Omental fat pad (tissue), 4 donors: ENCODE measurements around the gene SFXN5. TPM values are rescaled to one million over a fixed set of nuclear protein-coding genes. Genes with fewer than 3 reads are reported as not detected.

Experiments used
- ATAC-seq: fragments of 150-250 bp; one replicate; pipeline ENCODE4 v1.9.1; 2016; ENCODE audit warnings: mild to moderate bottlenecking, moderate library complexity; ENCODE audit not compliant: low FRiP score
- DNase-seq: peaks from one replicate; pipeline ENCODE4 v3.0.0-alpha.2; 2019; ENCODE audit warnings: low spot score
- total RNA-seq, 4 donors: library from RNA; depleted of rRNA; stranded (reverse); fragments of >200 nt; gene quantifications; one replicate each; pipeline ENCODE4 v1.1.0, GENCODE V29; 2016
- TF ChIP-seq, protein P1 (sequence below), 3 donors: fragments of 450-650 bp; IDR thresholded peaks; one replicate each; pipeline ENCODE4 v1.5.1; 2016 to 2017; ENCODE audit warnings: antibody characterized with exemption in 3 of 3, mild to moderate bottlenecking in 3 of 3, moderate library complexity in 2 of 3

Gene SFXN5
- total RNA-seq, 4 donors from 2014 or later: 5.1 to 15.6 (median 9.4) TPM

DNA sequence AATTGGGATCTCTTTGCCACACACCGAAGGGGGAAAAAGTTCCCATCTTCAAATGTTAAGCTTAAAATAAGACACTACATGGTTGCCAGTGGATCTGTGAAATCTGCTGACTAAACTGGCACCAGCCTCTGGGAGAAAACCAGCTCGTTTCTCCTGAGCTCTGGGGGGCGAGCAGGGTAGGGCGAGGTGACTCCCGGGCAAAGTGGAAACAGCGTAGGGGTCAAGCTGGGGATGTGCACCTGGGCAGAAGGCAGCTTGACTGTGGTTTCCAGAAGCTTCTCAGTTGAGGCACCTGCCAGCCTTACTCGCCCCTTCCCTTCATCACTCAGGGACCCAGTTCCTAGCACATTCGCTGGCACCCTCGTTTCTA lies 62.8 kb downstream of the SFXN5 start:
- TF ChIP-seq, protein P1, sequence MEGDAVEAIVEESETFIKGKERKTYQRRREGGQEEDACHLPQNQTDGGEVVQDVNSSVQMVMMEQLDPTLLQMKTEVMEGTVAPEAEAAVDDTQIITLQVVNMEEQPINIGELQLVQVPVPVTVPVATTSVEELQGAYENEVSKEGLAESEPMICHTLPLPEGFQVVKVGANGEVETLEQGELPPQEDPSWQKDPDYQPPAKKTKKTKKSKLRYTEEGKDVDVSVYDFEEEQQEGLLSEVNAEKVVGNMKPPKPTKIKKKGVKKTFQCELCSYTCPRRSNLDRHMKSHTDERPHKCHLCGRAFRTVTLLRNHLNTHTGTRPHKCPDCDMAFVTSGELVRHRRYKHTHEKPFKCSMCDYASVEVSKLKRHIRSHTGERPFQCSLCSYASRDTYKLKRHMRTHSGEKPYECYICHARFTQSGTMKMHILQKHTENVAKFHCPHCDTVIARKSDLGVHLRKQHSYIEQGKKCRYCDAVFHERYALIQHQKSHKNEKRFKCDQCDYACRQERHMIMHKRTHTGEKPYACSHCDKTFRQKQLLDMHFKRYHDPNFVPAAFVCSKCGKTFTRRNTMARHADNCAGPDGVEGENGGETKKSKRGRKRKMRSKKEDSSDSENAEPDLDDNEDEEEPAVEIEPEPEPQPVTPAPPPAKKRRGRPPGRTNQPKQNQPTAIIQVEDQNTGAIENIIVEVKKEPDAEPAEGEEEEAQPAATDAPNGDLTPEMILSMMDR (IDR thresholded peaks at IDR 0.05): no peak
- DNase-seq (no peak), ATAC-seq (no peak)

DNA sequence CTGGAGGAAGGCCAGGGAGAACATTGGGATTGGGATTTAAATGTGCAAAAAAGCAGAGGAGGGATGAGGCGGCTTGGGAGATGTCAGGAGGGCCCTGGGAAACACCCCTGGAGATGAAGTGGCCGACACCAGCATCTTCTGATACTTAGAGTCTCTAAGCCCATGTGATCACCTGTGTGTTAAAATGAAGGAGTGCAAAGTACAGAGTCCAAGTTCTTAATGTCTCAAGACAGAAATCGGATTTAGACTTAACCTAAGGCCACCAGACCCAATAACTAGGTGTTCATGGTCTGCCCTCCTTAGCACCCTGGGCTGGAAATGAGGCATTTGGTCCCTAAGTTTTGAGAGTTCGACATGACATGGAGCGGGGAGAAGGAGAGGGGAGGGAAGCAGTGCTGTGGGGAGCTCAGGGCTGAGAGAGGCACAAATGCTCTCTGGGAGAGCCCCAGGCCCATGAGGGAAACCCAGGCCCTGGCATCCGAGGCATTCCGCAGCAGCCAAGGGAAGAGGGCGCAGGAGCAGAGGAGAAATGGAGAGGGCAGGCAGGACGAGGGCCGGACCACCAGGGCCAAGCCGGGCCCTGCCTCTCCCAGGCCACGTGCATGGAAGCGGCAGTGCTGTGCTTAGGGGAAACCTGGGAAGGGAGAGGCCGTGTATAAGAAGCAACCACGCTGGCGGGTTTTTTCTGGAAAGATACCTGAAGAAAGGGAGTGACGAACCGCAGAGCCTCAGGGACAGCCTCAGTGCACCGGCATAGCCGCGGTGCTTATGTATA lies 63.3 kb downstream of the SFXN5 start:
- ATAC-seq (no peak), DNase-seq (no peak)

DNA sequence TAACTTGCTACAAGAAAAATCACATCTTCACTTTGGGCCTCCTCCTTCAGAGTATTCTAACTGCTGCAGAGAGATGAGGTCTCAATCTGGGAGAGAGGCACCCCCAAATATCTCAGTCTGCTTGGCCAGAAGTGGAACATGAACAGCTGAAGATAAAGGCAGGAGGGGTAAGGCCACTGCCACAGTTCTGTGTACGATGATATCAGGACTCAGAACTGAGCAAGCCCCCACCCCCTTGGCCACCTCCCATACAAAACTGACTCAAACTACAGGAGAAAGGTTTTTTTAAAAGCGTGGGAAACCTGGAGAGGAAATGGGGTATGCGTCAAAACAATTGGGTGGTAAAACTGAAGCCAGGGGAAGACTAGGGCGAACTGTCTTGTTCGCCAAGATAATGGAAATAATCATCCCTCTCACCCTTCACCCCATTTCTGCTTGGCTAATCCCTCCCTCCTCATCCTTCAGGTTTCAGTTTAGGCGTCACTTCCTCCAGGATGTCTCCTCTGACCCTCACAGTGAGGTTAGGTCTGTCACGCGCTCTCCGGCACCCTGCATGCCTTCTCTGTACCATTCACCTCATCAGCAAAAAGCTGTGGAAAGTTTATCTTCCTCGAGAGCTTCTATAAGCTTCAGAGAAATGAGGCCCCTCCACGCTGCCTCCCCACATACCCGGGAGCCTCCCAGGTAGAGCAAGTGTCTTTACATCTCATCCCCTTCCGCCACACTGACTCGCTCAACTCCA lies 64.4 kb downstream of the SFXN5 start:
- DNase-seq: no peak
- ATAC-seq: no peak
- TF ChIP-seq, protein P1 (IDR thresholded peaks at IDR 0.05): no peak

More for the DNA sequence above, 63.3 kb downstream of the SFXN5 start:
- TF ChIP-seq, protein P1 (IDR thresholded peaks at IDR 0.05): no peak

DNA sequence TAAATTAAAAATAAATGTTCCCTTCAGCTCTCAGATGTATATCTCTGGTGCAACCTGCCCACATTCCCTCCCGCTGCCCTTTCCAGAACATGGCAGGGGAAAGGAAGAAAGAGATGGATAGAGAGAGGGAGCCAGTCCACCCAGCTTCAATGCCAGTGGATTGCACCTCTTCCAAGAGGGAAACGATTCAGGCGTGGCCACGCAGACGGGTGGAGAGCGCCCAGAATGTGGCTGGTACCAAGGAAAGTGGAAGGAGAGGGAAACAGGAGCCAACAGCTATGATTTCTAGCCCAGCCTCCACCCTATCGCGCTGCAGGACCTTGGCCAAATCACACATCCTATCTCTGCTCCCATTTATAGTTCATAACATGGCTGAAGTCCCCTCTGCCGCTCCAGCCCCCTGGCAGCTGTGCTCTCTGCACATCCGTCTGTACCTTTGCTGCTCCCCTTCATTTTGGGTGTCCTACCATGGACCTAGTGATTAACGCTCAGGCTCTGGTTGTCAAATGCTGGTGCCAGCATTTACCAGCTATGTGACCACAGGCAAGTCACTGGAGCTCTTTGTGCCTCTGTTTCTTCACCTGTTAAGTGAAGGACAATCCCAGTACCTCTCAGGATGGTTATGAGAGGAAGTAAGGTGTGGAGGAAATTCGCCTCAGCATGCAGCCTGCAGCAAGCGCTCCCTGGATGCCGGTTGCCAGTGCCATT lies 66.5 kb downstream of the SFXN5 start:
- TF ChIP-seq, protein P1 (IDR thresholded peaks at IDR 0.05): no peak
- DNase-seq (no peak), ATAC-seq (no peak)

DNA sequence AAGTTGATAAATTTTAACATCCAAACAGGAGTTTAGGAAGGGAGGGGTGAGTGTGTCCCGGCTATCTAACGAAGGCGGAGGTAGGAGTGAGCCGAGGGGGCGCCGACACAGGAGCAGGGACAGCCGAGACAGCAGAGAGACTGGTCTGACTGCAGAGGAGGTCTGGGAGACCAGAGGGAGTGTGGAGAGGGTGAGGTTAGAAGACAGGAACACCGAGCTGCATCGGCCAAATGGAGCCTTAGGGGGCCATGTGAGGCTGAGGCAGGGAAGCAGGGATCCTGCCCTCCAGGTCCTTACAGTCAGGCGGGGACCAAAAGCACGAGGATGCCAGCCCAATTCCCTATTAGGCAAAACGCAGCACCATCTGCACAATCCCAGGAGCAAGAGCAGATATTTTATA lies 67.0 kb downstream of the SFXN5 start:
- ATAC-seq (no peak), DNase-seq (no peak)
- TF ChIP-seq, protein P1 (IDR thresholded peaks at IDR 0.05): no peak

DNA sequence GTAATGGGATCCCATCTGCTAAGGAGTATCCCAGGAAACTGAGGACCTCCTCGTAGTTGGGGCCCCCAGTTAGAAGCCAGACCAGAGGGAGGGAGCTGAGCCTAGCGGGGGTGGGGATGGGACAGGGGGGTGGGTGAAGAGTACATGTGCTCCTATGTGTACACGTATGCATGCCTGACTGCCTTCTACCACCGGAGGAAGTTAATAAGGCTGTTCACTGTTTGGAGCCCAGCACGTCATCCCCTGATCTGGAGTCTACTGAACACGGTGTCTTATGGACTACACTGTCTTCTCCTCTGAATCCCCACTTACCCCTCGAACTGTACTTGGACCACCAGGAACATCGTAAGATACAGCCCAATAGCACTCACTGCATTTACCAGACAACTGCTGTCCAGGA lies 68.5 kb downstream of the SFXN5 start:
- DNase-seq (no peak), ATAC-seq (no peak)
- TF ChIP-seq, protein P1 (IDR thresholded peaks at IDR 0.05): no peak
